GM18867 (cell line): ENCODE measurements around the gene RGS14.
A peak's percentile ranks its signal among the peaks of the same experiment; 100 is the strongest.
"Not testable (repeated sequence)": the region's sequence is repeated elsewhere in the genome, so short reads cannot be mapped to it uniquely, and the experiment has no call there.

ENCODE experiments used
- ATAC-seq: cut with Tn5 transposase; IDR thresholded peaks from one replicate; pipeline ENCODE4 v1.9.1; 2021; ENCODE audit warnings: mild to moderate bottlenecking, moderate library complexity; ENCODE audit not compliant: unreplicated experiment

The RGS14 gene

GRCh38 chr5:177399997-177400868 lies 42.5 kb downstream of the RGS14 start, which contains the start of gene PFN3:
PFN3 (minus strand) TSS chr5:177400661; CDS start chr5:177400576, 85 bp downstream.
- no peak for ATAC-seq

- ATAC-seq: no peak
Observed at GRCh38 chr5:177402271-177403043, 44.7 kb downstream of the RGS14 start.

GRCh38 chr5:177403102-177403791 lies 45.5 kb downstream of the RGS14 start:
- peak; percentile 29 for ATAC-seq

GRCh38 chr5:177403792-177404640 lies 46.3 kb downstream of the RGS14 start:
- ATAC-seq: peak; percentile 78

GRCh38 chr5:177404641-177405179 lies 47.0 kb downstream of the RGS14 start:
- ATAC-seq: no peak

- no peak for ATAC-seq
Observed at GRCh38 chr5:177405312-177405711, 47.6 kb downstream of the RGS14 start.

GRCh38 chr5:177405805-177406204 lies 48.1 kb downstream of the RGS14 start:
- no peak for ATAC-seq

GRCh38 chr5:177409043-177409801 lies 51.5 kb downstream of the RGS14 start, which contains the start of gene F12:
F12 (minus strand) TSS chr5:177409564; CDS start chr5:177409527, 37 bp downstream.
- ATAC-seq: no peak

GRCh38 chr5:177410575-177410974 lies 52.9 kb downstream of the RGS14 start:
- ATAC-seq: no peak

- ATAC-seq: peak; percentile 74
Observed at GRCh38 chr5:177412603-177413233, 55.0 kb downstream of the RGS14 start.

GRCh38 chr5:177414481-177414880 lies 56.8 kb downstream of the RGS14 start:
- ATAC-seq: no peak

GRCh38 chr5:177417081-177417480 lies 59.4 kb downstream of the RGS14 start:
- ATAC-seq: not testable (repeated sequence)

GRCh38 chr5:177419046-177419445 lies 61.3 kb downstream of the RGS14 start:
- no peak for ATAC-seq

GRCh38 chr5:177420472-177420871 lies 62.7 kb downstream of the RGS14 start:
- not testable (repeated sequence) for ATAC-seq

GRCh38 chr5:177421062-177421798 lies 63.5 kb downstream of the RGS14 start:
- ATAC-seq: no peak
